GM20431 (cell line): ENCODE measurements around the gene CCDC141.

Experiments used
- in situ Hi-C: fragments of 300-500 bp; cut with MseI, MboI; formaldehyde crosslinking; loops from one replicate; pipeline ENCODE4 v1.15.0; 2020; ENCODE audit warnings: low sequenced_read_pairs; ENCODE audit not compliant: unreplicated experiment

Gene CCDC141

DNA sequence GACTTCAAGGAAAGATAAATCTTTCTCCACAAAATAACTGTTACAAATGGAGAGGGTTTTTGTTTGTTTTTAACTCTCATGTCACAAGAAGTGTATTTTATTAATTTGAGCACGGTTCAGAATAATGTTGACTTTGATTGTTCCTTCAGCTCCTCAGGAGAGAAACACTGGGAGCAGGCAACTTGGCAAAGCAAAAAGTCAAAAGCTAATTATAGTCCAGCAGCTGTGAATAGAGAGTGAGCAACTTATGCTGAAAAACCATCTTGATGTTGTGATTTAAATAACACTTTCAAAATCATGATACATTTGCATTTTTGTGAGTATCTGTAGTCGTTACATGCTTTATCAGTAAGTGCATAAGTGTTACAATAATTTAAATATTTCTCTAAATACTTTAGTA lies 205.2 kb downstream of the CCDC141 start:
- in situ Hi-C loops, result no loop called here

- in situ Hi-C loops, result no loop called here
These were observed 205.7 kb downstream of the CCDC141 start for GRCh38 chr2:178844269-178844668.

DNA sequence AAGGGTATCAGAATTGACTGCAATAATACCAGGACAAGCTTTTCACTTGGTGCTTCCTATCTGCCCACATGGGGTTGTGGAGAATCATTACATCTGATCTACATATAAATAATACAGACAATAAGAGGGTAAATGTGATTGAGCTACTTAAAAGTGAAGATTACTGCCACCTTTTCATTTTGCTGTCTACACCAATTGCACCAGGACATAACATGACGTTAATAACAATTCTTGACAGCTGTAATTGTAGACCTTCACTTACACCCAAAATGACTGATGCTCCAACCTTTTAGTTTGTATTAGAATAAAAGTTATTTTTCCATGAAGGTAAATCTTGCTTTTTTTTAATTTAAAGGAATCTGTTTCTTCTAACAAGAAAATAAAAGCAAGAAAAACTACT lies 206.2 kb downstream of the CCDC141 start:
- in situ Hi-C loops, result no loop called here

GRCh38 chr2:178836807-178837206 lies 213.1 kb downstream of the CCDC141 start:
- in situ Hi-C loops, result no loop called here

DNA sequence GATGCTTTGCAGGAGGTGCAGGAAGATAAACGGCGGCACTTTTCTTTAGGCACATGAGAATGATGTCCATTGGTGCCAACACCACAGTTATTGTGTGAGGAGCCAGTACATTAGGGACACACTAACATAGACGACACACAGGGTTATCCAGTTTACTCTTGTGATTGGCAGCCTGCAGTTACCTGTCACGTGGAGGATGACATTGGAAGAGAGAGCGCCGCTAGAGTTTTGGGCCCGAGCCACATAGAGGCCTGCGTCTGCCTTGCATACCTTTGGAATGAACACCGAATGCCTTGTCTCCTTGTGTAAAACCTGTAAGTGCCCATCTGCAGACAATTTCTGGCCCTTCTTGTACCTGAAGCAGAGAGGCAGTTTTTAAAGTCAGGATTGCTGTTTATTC lies 215.9 kb downstream of the CCDC141 start:
- in situ Hi-C loops, result no loop called here

DNA sequence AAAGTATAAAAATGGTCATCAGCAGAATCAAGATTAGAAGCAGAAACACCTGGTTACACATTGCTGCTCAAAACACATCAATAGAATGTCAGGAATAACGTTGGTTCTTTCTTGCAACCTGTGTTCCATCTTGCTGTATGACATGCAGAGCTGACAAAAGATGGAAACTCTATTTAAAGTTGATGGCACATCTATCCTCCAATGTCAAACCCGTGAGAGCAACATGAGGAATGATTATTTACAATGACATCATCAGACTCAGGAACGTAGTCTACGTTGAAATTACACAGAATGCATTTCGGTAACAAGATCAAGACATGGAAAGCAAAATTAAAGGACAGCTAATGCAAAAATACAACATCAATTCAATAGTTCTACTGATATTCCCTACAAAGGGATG lies 216.6 kb downstream of the CCDC141 start:
- in situ Hi-C loops, result no loop called here

DNA sequence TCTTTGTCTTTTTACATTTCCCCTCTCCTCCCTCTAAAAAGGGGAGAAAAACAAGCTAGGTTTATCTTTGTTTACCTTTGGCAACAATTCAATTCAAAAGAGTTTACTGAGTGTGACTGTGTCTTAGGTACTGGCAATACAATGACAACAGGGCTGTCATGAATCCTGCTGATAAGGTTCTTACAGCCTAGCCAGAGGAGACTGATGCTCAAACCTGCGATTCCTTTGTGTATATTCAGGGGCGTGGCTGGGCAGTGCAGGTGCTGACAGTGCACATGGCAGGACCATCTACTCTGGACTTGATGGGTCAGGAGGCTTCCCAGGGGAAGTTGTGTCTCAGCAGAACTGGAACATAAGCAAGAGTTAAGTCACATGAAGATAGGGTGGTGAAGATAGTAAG lies 219.5 kb downstream of the CCDC141 start:
- in situ Hi-C loops, result no loop called here

DNA sequence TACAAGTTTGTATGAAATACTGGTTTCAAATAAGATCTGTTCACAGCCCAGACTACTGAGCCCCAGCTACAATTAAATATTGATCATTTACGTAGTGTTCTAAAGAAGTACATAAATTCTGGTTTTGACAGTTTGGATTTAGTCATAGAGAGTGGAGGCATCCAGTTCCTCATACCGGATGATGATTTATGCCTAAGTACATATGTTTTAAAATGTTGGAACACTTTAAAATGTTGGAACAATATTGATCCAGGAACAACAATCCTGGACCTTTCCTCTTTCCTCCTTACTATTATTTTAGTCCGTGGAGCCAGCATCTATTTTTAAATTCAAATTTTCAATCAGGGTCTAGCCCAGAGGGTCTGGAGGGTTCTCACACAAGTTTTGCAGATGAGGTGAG lies 220.0 kb downstream of the CCDC141 start:
- in situ Hi-C loops, result no loop called here

DNA sequence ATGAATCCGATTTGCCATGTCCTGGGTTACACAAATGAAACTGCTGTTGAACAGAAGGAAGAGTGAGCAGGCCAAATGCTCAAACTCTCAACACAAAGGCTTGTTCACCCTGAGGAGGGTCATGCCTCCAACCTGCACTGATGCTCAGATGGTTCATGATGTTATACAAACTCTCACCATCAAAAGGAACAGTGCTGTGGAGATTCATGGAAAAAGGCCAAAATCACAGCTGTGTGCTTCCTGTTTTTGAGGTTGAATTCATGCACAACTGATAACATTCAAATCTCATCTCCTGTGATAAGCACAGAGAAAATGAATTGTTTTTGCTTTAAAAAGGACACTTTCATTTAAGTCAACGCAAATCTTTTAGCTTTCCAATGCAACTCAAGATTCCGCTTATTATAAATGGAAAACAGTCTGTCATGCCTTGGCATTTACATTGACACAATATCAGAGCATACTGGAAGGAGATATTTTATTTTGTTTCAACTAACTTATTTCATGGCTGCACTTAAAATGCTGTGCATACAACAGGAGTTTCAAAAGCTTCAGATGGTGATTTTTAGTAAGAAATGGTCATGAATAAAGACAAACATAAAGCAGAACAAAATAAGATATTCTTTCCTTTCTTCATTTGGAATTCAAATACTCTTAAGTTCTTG lies 220.5 kb downstream of the CCDC141 start:
- in situ Hi-C loops, result no loop called here

DNA sequence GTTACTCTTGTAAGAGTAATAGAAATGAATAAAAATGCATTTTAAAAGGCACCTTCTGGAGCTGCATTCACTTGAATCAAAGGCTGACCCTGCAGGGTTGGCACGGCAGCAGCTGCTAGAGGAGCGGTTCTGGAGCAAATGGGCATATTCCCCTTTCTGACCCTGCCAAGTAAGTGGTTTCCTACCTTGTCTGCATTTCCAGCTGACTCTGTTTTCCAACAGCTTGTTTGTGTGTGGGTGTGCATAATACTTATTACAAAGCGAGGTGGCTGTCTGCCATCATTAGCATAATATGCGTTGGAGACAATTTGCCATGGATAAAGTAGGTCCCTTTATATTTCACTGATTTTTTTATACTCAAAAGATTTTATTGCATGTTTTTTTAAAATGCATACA lies 221.5 kb downstream of the CCDC141 start:
- in situ Hi-C loops, result no loop called here

GRCh38 chr2:178827739-178828485 lies 222.0 kb downstream of the CCDC141 start:
- in situ Hi-C loops, result no loop called here

DNA sequence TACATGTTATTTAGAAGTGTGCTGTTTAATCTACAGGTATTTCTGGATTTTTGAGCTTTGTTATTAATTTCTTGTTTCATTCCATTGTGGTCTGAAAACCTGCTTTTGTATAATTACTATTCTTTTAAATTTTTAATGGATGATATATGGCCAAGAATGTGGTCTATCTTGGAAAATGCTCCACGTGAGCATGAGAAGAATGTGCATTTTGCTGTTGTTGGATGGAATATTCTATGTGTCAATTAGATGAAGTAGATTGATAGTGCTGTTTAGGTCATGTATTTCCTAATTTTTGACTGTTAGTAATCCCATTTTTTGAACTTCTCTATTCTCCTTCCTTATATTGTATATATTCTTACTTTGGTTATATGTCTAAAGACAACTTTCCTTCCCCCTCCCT lies 222.8 kb downstream of the CCDC141 start:
- in situ Hi-C loops, result no loop called here

GRCh38 chr2:178825183-178825582 lies 224.8 kb downstream of the CCDC141 start:
- in situ Hi-C loops, result no loop called here

DNA sequence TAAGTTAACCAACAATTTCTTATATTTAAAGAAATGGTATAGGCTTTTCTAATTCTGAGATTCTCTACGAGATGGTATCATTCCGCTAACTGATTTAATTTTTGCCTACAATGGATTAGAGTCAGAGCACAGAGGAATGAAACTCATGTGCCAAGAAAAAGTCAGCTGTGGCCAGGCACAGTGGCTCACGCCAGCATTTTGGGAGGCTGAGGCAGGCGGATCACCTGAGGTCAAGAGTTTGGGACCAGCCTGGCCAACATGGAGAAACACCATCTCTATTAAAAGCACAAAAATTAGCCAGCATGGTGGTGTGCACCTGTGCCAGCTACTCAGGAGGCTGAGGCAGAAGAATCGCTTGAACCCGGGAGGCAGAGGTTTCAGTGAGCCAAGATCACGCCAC lies 225.8 kb downstream of the CCDC141 start:
- in situ Hi-C loops, result no loop called here

- in situ Hi-C loops, result no loop called here
These were observed 229.9 kb downstream of the CCDC141 start for GRCh38 chr2:178819992-178820391.

- in situ Hi-C loops, result no loop called here
These were observed 230.6 kb downstream of the CCDC141 start for GRCh38 chr2:178819147-178819875.

DNA sequence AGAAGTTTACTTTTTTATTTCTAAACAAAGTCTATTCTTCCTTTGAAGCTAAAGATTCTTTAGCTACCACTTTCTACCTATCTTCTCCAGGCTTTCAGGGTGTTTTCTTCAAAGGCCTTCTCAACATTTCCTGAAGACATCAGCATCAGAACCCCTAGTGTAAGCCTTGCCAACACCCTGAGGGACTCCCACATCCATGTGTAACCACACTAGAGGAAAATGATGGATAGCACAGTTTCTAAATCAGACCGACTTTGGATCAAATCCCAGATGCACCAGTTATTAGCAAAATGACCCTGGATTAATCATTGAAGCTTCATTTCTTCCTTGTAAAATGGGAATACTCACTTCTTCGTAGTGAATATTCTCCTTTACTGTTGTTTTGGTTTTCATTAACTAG lies 238.0 kb downstream of the CCDC141 start:
- in situ Hi-C loops, result no loop called here

DNA sequence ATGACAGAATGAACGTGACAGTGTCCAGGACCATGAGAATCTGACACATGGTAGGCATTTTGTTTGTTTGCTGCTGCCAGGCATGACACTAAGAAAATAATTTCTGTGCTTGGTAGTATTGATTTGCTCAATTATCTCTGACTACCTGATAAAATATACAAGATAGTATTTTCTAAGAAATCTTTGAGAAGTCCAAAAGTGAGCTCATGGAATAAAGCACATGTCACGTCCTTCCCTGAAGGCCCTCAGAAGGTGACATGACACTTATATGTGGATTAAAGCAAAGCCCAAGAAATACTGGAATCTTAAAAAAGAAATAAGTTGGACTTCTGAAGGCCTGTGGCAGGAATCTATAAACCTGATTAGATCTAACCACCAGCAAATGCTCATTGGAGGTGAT lies 238.9 kb downstream of the CCDC141 start:
- in situ Hi-C loops, result no loop called here

- in situ Hi-C loops, result no loop called here
These were observed 239.5 kb downstream of the CCDC141 start for GRCh38 chr2:178810422-178810821.

- in situ Hi-C loops, result no loop called here
These were observed 242.5 kb downstream of the CCDC141 start, which contains the start of gene TTN for GRCh38 chr2:178807227-178808008. Gene TTN (minus strand): TSS chr2:178807423. CDS start chr2:178804642, 2,781 bp downstream.
